Spleen (tissue), 11 donors: ENCODE data around the gene SAC3D1. TPM values are rescaled to one million over a fixed set of nuclear protein-coding genes. Genes with fewer than 3 reads are reported as not detected.

Experiments used
- DNase-seq: peaks from one replicate; pipeline ENCODE4 v3.0.0-alpha.2; 2020
- H3K27ac ChIP-seq, 8 donors: fragments of 200-600 bp; sonication (generic) in 7 of 8; 1 replicate in 4 of 8; 2 replicates in 4 of 8; pipeline versions ENCODE4 v1.5.0 to v1.8.0; 2016 to 2021; ENCODE audit warnings: inconsistent platforms in 4 of 8, mild to moderate bottlenecking in 4 of 8, moderate library complexity in 1 of 8
- H3K27me3 ChIP-seq, 7 donors: fragments of 200-600 bp; sonication (generic) in 6 of 7; replicated peaks in 1 of 7; 1 replicate in 4 of 7; 2 replicates in 3 of 7; pipeline versions ENCODE4 v1.5.0 to v1.8.0; 2016 to 2021; ENCODE audit warnings: inconsistent platforms in 3 of 7, mild to moderate bottlenecking in 1 of 7
- H3K36me3 ChIP-seq, 6 donors: fragments of 200-600 bp; sonication (generic) in 5 of 6; 1 replicate in 4 of 6; 2 replicates in 2 of 6; pipeline versions ENCODE4 v1.5.0 to v1.8.0; 2016 to 2021; ENCODE audit warnings: inconsistent platforms in 2 of 6
- H3K4me1 ChIP-seq, 6 donors: fragments of 200-600 bp; sonication (generic) in 5 of 6; 1 replicate in 3 of 6; 2 replicates in 3 of 6; pipeline versions ENCODE4 v1.5.0 to v1.8.0; 2016 to 2021; ENCODE audit warnings: inconsistent platforms in 3 of 6
- H3K4me3 ChIP-seq, 8 donors: fragments of 200-600 bp; sonication (generic) in 7 of 8; 1 replicate in 4 of 8; 2 replicates in 4 of 8; pipeline versions ENCODE4 v1.5.0 to v1.8.0; 2016 to 2021; ENCODE audit warnings: inconsistent platforms in 4 of 8, mild to moderate bottlenecking in 4 of 8, moderate library complexity in 2 of 8
- H3K9me3 ChIP-seq, 8 donors: fragments of 200-600 bp; sonication (generic) in 7 of 8; 1 replicate in 4 of 8; 2 replicates in 4 of 8; pipeline versions ENCODE4 v1.5.0 to v1.8.0; 2016 to 2021; ENCODE audit warnings: inconsistent platforms in 4 of 8
- POLR2A ChIP-seq, 3 donors: fragments of 450-650 bp; IDR thresholded peaks; one replicate each; pipeline ENCODE4 v1.5.1; 2017; ENCODE audit warnings: antibody characterized with exemption in 3 of 3, mild to moderate bottlenecking in 1 of 3
- POLR2AphosphoS5 ChIP-seq, 3 donors: sonication (generic); formaldehyde crosslinking; IDR thresholded peaks; one replicate each; pipeline ENCODE4 v1.5.1; 2017; ENCODE audit warnings: antibody characterized with exemption in 3 of 3
- WGBS, 5 donors: extraction: QIAGEN DNeasy Blood & Tissue Kit in 3 of 5; methylation state at CpG; one replicate each; pipeline versions ENCODE4 v1.1.5 to v1.1.7; 2013 to 2018; 5-methylcytosine and 5-hydroxymethylcytosine counted together
- intact Hi-C: fragments of 100-400 bp; cut with DNase I; formaldehyde crosslinking; loops from one replicate; pipeline ENCODE4 v1.15.0; 2023; ENCODE audit warnings: low total_unique reads
- polyA plus RNA-seq, 3 donors: library from polyadenylated mRNA; stranded (reverse); fragments of 200-250 nt; gene quantifications; one replicate each; pipeline ENCODE4 v1.2.1, GENCODE V29; 2013
- total RNA-seq, 7 donors: library from RNA; depleted of rRNA in 3 of 7; stranded (reverse); fragments of >200 nt in 3 of 7; fragmentation: NEBNext Ultra II Directional in 4 of 7; extraction: Animal tissue kit (Norgen Biotek cat#: 25700) in 4 of 7; gene quantifications; one replicate each; pipeline versions ENCODE4 v1.1.0 to v1.2.1, GENCODE V29; 2016 to 2021
- TF ChIP-seq, protein P1 (sequence below), 11 experiments: fragments of 200-600 bp in 7 of 11; fragments of 450-650 bp in 4 of 11; sonication (generic) in 4 of 11; IDR thresholded peaks in 8 of 11; conservative IDR thresholded peaks in 3 of 11; 1 replicate in 7 of 11; 2 replicates in 4 of 11; pipeline versions ENCODE4 v1.4.0 to v1.8.0; 2016 to 2021; ENCODE audit warnings: antibody characterized with exemption in 11 of 11, inconsistent platforms in 4 of 11, mild to moderate bottlenecking in 1 of 11
- donor health status: healthy with polysubstance abuse.
- donor health status: DM: no; HTN: no; CAD: no; lungs with moderate emphysema.
- donor health status: DM: no; HTN: no; CAD: no.
- donor health status: Bipolar disorder and iron deficiency.
- donor health status: healthy.
- donor health status: DM: no; HTN: no; CAD: no.
- donor health status: DM: yes; HTN: yes; CAD: no.

Gene SAC3D1
- total and polyA plus RNA-seq, 10 donors, result 5.2 to 11.9 (median 6.8) TPM

DNA sequence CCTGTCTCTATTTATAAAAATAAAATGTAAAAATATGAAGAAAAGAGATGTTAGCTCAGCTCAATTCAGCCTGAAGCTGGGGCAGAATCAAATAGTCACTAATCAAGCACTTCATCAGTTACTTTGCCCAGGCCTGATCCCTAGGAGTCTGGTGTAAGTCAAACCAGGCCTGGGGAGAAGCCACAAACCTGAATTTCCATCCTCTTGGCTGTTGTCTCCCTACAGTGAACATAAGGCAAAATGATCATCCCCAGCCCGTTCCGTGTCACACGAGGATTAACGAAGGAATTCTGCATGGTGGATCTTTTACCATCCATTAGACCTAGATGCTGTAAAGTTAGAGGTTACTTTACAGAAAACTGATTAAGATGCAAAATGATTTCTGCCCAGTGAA lies 23.8 kb downstream of the SAC3D1 start:
- no peaks in the 10 kb centered on the region for H3K9me3 ChIP-seq

DNA sequence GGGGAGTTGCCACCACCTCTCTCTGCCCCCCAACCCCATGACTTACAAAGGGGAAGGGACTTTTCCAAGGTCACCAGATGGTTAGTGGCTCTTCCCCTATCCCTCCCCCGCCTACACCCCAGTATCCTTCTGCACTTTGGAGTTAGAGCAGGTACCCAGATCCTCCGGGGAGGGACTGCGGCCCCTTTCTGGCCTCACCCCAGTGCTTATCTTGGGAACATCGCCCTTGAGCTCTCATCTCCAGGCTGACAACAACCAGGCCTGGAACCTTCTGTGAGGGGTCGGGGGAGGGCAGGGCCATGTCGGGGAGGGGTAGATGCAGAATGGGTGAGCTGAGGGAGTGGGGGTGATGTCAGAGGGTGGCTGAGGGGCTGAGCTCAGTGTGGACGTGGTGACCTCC lies 24.8 kb downstream of the SAC3D1 start:
- TF ChIP-seq POLR2A (IDR thresholded peaks at IDR 0.05) (no peak), POLR2AphosphoS5 (IDR thresholded peaks at IDR 0.05) (no peak)
- TF ChIP-seq, protein P1, sequence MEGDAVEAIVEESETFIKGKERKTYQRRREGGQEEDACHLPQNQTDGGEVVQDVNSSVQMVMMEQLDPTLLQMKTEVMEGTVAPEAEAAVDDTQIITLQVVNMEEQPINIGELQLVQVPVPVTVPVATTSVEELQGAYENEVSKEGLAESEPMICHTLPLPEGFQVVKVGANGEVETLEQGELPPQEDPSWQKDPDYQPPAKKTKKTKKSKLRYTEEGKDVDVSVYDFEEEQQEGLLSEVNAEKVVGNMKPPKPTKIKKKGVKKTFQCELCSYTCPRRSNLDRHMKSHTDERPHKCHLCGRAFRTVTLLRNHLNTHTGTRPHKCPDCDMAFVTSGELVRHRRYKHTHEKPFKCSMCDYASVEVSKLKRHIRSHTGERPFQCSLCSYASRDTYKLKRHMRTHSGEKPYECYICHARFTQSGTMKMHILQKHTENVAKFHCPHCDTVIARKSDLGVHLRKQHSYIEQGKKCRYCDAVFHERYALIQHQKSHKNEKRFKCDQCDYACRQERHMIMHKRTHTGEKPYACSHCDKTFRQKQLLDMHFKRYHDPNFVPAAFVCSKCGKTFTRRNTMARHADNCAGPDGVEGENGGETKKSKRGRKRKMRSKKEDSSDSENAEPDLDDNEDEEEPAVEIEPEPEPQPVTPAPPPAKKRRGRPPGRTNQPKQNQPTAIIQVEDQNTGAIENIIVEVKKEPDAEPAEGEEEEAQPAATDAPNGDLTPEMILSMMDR (IDR thresholded peaks at IDR 0.05 in 8 of 11, conservative IDR thresholded peaks at IDR 0.05 in 3 of 11), result no peak
- Histone ChIP-seq H3K9me3 (no peaks in the 10 kb centered on the region), H3K27me3 (no peaks in the 10 kb centered on the region), H3K4me1 (no peaks in the 10 kb centered on the region), H3K4me3 (no peak overlapping the region), H3K36me3 (no peaks in the 10 kb centered on the region), H3K27ac (no peak overlapping the region)
- intact Hi-C loops, result no loop called here
- no peak for DNase-seq
- WGBS, 5 donors, result 81 to 86% (median 83%) methylated on average over 7 of the region's 7 CpGs

More for the DNA sequence above, 23.8 kb downstream of the SAC3D1 start:
- TF ChIP-seq POLR2AphosphoS5 (IDR thresholded peaks at IDR 0.05) (no peak), POLR2A (IDR thresholded peaks at IDR 0.05) (no peak)
- TF ChIP-seq, protein P1 (IDR thresholded peaks at IDR 0.05 in 8 of 11, conservative IDR thresholded peaks at IDR 0.05 in 3 of 11), result no peak
- Histone ChIP-seq H3K4me1 (no peaks in the 10 kb centered on the region), H3K4me3 (no peak overlapping the region), H3K27ac (no peak overlapping the region), H3K27me3 (no peaks in the 10 kb centered on the region), H3K36me3 (no peaks in the 10 kb centered on the region)
- intact Hi-C loops, result no loop called here
- DNase-seq, result no peak
- WGBS, 5 donors, result 84 to 97% (median 89%) methylated on average over 4 of the region's 4 CpGs

DNA sequence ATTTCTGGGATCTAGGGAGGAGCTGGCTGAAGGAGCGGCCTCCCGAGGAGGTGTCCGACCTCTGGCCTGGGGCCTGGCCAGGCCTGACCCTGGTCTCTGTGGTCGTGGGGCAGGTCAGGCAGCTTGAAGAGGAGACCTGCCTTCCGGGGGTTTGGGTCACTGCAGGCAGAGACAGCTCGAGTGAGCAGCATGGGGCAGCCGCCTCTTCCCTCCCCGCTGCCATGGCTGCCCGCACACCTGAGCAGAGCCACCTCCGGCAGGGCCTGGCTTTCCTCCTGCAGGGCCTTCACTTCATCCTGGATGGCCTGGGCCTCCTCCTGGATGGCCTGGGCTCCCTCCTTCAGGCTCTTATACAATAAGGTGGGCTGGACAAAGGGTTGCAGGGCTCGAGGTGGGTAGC lies 25.3 kb downstream of the SAC3D1 start:
- H3K9me3 ChIP-seq, result no peaks in the 10 kb centered on the region
- intact Hi-C loops, result no loop called here
- H3K4me3 ChIP-seq, result no peak overlapping the region
- H3K36me3 ChIP-seq, result no peaks in the 10 kb centered on the region
- no peaks in the 10 kb centered on the region for H3K4me1 ChIP-seq
- no peak overlapping the region for H3K27ac ChIP-seq
- DNase-seq, result no peak
- 80 to 100% (median 86%) methylated on average over 4 to 11 of the region's 11 CpGs for WGBS, 5 donors
- H3K27me3 ChIP-seq, result no peaks in the 10 kb centered on the region
- TF ChIP-seq POLR2AphosphoS5 (IDR thresholded peaks at IDR 0.05), result no peak
- TF ChIP-seq, protein P1 (IDR thresholded peaks at IDR 0.05 in 8 of 11, conservative IDR thresholded peaks at IDR 0.05 in 3 of 11), result no peak
- no peak for TF ChIP-seq POLR2A (IDR thresholded peaks at IDR 0.05)

DNA sequence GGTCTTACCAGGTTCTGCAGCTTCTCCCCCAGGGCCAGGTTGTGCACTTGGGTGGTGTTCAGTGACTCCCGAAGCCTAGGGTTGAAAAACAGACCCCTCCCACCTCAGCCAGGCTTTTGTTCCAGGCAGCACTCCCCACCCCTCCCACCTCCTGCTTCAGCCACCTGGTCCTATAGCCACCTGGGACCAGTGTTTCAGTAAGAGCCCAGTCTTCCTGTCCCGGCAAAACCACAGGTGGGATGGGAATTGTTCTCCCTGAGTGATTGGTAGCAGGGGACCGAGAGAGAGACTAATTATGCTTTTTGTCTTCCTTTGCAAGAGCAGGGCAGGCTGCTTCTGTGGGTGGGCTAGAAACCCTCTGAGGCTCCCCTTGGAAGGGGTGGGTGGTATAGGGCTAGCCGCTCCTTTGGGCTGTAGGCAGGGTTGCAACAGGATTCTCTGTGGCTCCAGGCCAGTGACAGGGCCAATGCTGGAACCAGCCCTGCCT lies 25.8 kb downstream of the SAC3D1 start:
- intact Hi-C loops, result no loop called here
- 75 to 80% (median 77%) methylated on average over 3 to 4 of the region's 4 CpGs for WGBS, 5 donors
- no peak for TF ChIP-seq POLR2A (IDR thresholded peaks at IDR 0.05)
- TF ChIP-seq POLR2AphosphoS5 (IDR thresholded peaks at IDR 0.05), result no peak
- TF ChIP-seq, protein P1 (IDR thresholded peaks at IDR 0.05 in 8 of 11, conservative IDR thresholded peaks at IDR 0.05 in 3 of 11), result no peak

More for the DNA sequence above, 25.8 kb downstream of the SAC3D1 start:
- no peaks in the 10 kb centered on the region for H3K27me3 ChIP-seq
- no peak for DNase-seq
- H3K4me1 ChIP-seq, result no peaks in the 10 kb centered on the region
- no peak overlapping the region for H3K27ac ChIP-seq
- H3K36me3 ChIP-seq, result no peaks in the 10 kb centered on the region
- H3K4me3 ChIP-seq, result no peak overlapping the region
- H3K9me3 ChIP-seq, result no peaks in the 10 kb centered on the region
